ENCODE measurements around the gene NEO1. TPM values are rescaled to one million over a fixed set of nuclear protein-coding genes. Genes with fewer than 3 reads are reported as not detected.

The NEO1 gene
- total and polyA plus RNA-seq, 2 of the 13 experiments (the other 11 are each of a cell fraction or from before 2014, with no cell fraction given), result 8.4 to 11.0 TPM

DNA sequence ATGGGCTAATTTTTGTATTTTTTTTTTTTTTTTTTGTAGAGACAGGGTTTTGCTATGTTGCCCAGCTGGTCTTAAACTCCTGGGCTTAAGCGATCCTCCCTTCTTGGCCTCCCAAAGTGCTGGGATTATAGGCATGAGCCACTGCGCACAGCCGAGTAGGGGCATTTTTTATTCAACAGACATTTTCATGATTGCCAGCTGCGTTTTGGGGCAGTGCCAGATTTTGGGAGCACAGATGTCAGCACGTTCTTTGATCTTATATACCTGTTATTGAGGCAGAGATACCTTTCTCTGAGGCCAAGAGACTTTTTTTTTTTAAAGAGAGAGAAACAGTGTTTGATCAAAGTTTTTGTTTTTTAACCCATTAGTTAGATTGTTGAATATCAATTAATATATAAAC is 16.8 kb downstream of the NEO1 start:
- Histone ChIP-seq H3K27ac (ENCODE audit: extremely low read length, insufficient read depth, low read length) (no peak overlapping the region), H3K36me3 (replicated peaks in 1 of 2; ENCODE audit: control insufficient read depth in 1 of 2, insufficient read depth in 2 of 2, low read length in 2 of 2) (no peaks in the 10 kb centered on the region), H4K20me1 (ENCODE audit: insufficient read depth, low read length) (no peaks in the 10 kb centered on the region), H3K9me3 (ENCODE audit: low read length) (no peaks in the 10 kb centered on the region), H3K4me1 (ENCODE audit: insufficient read depth, low read length) (no peaks in the 10 kb centered on the region), H3K4me3 (replicated peaks in 1 of 3; ENCODE audit: insufficient read depth in 1 of 3, low read depth in 2 of 3, low read length in 3 of 3) (no peak overlapping the region), H3K4me2 (ENCODE audit: low read depth, low read length) (no peak overlapping the region), H3K9ac (ENCODE audit: insufficient read depth, low read depth, low read length) (no peak overlapping the region), H2AFZ (ENCODE audit: low read length) (no peak overlapping the region), H3K79me2 (ENCODE audit: insufficient read depth, low read length) (no peaks in the 10 kb centered on the region), H3K27me3 (ENCODE audit: control insufficient read depth in 1 of 2, insufficient read depth in 2 of 2, low read length in 2 of 2) (no peaks in the 10 kb centered on the region)
- ChIA-PET POLR2A (no interaction called here), CTCF (ENCODE audit: low intra/inter-chr PET ratio, low total read pairs) (no interaction called here)
- intact Hi-C loops (cut with micrococcal nuclease; ENCODE audit: unreplicated experiment) (no loop called here), in situ Hi-C loops (cut with HindIII; ENCODE audit: extremely low pct_ligation_motif_present, low pct_unique_long_range_greater_than_20kb) (no loop called here)
- ATAC-seq, result no peak
- WGBS (ENCODE audit: low lambda C conversion rate), result 86% methylated on average over 5 of the region's 5 CpGs
- TF ChIP-seq, protein P1, sequence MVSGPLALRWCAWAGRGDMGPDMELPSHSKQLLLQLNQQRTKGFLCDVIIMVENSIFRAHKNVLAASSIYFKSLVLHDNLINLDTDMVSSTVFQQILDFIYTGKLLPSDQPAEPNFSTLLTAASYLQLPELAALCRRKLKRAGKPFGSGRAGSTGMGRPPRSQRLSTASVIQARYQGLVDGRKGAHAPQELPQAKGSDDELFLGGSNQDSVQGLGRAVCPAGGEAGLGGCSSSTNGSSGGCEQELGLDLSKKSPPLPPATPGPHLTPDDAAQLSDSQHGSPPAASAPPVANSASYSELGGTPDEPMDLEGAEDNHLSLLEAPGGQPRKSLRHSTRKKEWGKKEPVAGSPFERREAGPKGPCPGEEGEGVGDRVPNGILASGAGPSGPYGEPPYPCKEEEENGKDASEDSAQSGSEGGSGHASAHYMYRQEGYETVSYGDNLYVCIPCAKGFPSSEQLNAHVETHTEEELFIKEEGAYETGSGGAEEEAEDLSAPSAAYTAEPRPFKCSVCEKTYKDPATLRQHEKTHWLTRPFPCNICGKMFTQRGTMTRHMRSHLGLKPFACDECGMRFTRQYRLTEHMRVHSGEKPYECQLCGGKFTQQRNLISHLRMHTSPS (CRISPR knock-in tag; IDR thresholded peaks at IDR 0.05; ENCODE audit: low read depth), result no peak
- no peak for TF ChIP-seq PRPF4 (IDR thresholded peaks at IDR 0.05; ENCODE audit: low read depth, low read length, poor library complexity, severe bottlenecking)
- TF ChIP-seq MBNL3 (CRISPR knock-in tag; conservative IDR thresholded peaks at IDR 0.05), result no peak
- no peak for FAIRE-seq
- no TSS peak for BruUV-seq (replicated peaks)
- no peak for DNase-seq (ENCODE audit: low spot score)

DNA sequence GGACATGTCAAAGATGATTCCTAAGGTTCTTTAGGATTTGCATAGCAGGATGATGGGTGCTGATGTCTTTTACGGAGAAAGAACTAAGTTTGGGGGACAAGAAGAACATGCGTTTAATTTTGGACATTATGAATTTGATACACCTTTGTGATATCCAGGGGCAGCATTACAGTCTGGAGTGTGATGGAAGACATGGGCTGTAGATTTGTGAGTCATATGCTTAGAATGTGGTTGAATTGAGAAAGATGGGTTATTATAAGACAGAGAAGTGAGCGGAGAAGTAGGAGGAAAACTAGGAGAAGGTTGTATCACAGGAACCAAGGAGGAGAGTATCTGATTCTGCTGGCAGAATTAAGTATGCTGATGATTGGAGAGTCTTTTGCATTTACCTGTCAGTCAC is 20.6 kb downstream of the NEO1 start:
- no peak overlapping the region for H2AFZ ChIP-seq (ENCODE audit: low read length)
- no peaks in the 10 kb centered on the region for H3K9me3 ChIP-seq (ENCODE audit: low read length)
- no peaks in the 10 kb centered on the region for H4K20me1 ChIP-seq (ENCODE audit: insufficient read depth, low read length)
- H3K27me3 ChIP-seq (ENCODE audit: control insufficient read depth in 1 of 2, insufficient read depth in 2 of 2, low read length in 2 of 2), result no peaks in the 10 kb centered on the region
- POLR2A ChIA-PET, result no interaction called here
- H3K4me1 ChIP-seq (ENCODE audit: insufficient read depth, low read length), result no peaks in the 10 kb centered on the region
- H3K27ac ChIP-seq (ENCODE audit: extremely low read length, insufficient read depth, low read length), result no peak overlapping the region
- intact Hi-C loops (cut with micrococcal nuclease; ENCODE audit: unreplicated experiment) (no loop called here), in situ Hi-C loops (cut with HindIII; ENCODE audit: extremely low pct_ligation_motif_present, low pct_unique_long_range_greater_than_20kb) (no loop called here)
- CTCF ChIA-PET (ENCODE audit: low intra/inter-chr PET ratio, low total read pairs), result no interaction called here
- ATAC-seq (no peak), FAIRE-seq (no peak), DNase-seq (ENCODE audit: low spot score) (no peak)
- no peaks in the 10 kb centered on the region for H3K79me2 ChIP-seq (ENCODE audit: insufficient read depth, low read length)
- WGBS (ENCODE audit: low lambda C conversion rate), result 97% methylated on average over 3 of the region's 3 CpGs
- H3K9ac ChIP-seq (ENCODE audit: insufficient read depth, low read depth, low read length), result no peak overlapping the region
- no peak overlapping the region for H3K4me2 ChIP-seq (ENCODE audit: low read depth, low read length)
- no peak overlapping the region for H3K4me3 ChIP-seq (replicated peaks in 1 of 3; ENCODE audit: insufficient read depth in 1 of 3, low read depth in 2 of 3, low read length in 3 of 3)
- no peaks in the 10 kb centered on the region for H3K36me3 ChIP-seq (replicated peaks in 1 of 2; ENCODE audit: control insufficient read depth in 1 of 2, insufficient read depth in 2 of 2, low read length in 2 of 2)
- BruUV-seq (replicated peaks), result no TSS peak
- TF ChIP-seq MZF1 (CRISPR knock-in tag; IDR thresholded peaks at IDR 0.05; ENCODE audit: borderline replicate concordance) (no peak), GZF1 (CRISPR knock-in tag; IDR thresholded peaks at IDR 0.05) (no peak), TCF7L2 (IDR thresholded peaks at IDR 0.05; ENCODE audit: low read depth, low read length) (no peak), FOXO1 (CRISPR knock-in tag; IDR thresholded peaks at IDR 0.05) (no peak), PHF5A (CRISPR knock-in tag; IDR thresholded peaks at IDR 0.05; ENCODE audit: low read depth, unreplicated experiment) (no peak), ZNF766 (CRISPR knock-in tag; IDR thresholded peaks at IDR 0.05; ENCODE audit: borderline replicate concordance) (no peak), SMARCC2 (IDR thresholded peaks at IDR 0.05) (no peak)
- TF ChIP-seq, protein P2, sequence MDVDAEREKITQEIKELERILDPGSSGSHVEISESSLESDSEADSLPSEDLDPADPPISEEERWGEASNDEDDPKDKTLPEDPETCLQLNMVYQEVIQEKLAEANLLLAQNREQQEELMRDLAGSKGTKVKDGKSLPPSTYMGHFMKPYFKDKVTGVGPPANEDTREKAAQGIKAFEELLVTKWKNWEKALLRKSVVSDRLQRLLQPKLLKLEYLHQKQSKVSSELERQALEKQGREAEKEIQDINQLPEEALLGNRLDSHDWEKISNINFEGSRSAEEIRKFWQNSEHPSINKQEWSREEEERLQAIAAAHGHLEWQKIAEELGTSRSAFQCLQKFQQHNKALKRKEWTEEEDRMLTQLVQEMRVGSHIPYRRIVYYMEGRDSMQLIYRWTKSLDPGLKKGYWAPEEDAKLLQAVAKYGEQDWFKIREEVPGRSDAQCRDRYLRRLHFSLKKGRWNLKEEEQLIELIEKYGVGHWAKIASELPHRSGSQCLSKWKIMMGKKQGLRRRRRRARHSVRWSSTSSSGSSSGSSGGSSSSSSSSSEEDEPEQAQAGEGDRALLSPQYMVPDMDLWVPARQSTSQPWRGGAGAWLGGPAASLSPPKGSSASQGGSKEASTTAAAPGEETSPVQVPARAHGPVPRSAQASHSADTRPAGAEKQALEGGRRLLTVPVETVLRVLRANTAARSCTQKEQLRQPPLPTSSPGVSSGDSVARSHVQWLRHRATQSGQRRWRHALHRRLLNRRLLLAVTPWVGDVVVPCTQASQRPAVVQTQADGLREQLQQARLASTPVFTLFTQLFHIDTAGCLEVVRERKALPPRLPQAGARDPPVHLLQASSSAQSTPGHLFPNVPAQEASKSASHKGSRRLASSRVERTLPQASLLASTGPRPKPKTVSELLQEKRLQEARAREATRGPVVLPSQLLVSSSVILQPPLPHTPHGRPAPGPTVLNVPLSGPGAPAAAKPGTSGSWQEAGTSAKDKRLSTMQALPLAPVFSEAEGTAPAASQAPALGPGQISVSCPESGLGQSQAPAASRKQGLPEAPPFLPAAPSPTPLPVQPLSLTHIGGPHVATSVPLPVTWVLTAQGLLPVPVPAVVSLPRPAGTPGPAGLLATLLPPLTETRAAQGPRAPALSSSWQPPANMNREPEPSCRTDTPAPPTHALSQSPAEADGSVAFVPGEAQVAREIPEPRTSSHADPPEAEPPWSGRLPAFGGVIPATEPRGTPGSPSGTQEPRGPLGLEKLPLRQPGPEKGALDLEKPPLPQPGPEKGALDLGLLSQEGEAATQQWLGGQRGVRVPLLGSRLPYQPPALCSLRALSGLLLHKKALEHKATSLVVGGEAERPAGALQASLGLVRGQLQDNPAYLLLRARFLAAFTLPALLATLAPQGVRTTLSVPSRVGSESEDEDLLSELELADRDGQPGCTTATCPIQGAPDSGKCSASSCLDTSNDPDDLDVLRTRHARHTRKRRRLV (CRISPR knock-in tag; IDR thresholded peaks at IDR 0.05), result no peak
- TF ChIP-seq, protein P3, sequence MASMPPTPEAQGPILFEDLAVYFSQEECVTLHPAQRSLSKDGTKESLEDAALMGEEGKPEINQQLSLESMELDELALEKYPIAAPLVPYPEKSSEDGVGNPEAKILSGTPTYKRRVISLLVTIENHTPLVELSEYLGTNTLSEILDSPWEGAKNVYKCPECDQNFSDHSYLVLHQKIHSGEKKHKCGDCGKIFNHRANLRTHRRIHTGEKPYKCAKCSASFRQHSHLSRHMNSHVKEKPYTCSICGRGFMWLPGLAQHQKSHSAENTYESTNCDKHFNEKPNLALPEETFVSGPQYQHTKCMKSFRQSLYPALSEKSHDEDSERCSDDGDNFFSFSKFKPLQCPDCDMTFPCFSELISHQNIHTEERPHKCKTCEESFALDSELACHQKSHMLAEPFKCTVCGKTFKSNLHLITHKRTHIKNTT (CRISPR knock-in tag; IDR thresholded peaks at IDR 0.05), result no peak
